ENCODE results near the gene PGAM2. TPM values are rescaled to one million over a fixed set of nuclear protein-coding genes. Genes with fewer than 3 reads are reported as not detected.
A peak's percentile ranks its signal among the peaks of the same experiment; 100 is the strongest.

The PGAM2 gene
- total RNA-seq, 1 donor from 2014 or later: 1,123 TPM

- DNase-seq (ENCODE audit: missing footprints): peak; percentile 65
- intact Hi-C loops (cut with DNase I): no loop called here
- ATAC-seq: peak; percentile 32
Observed at GRCh38 chr7:44104860-44105771, 39.7 kb upstream of the PGAM2 start.

DNA sequence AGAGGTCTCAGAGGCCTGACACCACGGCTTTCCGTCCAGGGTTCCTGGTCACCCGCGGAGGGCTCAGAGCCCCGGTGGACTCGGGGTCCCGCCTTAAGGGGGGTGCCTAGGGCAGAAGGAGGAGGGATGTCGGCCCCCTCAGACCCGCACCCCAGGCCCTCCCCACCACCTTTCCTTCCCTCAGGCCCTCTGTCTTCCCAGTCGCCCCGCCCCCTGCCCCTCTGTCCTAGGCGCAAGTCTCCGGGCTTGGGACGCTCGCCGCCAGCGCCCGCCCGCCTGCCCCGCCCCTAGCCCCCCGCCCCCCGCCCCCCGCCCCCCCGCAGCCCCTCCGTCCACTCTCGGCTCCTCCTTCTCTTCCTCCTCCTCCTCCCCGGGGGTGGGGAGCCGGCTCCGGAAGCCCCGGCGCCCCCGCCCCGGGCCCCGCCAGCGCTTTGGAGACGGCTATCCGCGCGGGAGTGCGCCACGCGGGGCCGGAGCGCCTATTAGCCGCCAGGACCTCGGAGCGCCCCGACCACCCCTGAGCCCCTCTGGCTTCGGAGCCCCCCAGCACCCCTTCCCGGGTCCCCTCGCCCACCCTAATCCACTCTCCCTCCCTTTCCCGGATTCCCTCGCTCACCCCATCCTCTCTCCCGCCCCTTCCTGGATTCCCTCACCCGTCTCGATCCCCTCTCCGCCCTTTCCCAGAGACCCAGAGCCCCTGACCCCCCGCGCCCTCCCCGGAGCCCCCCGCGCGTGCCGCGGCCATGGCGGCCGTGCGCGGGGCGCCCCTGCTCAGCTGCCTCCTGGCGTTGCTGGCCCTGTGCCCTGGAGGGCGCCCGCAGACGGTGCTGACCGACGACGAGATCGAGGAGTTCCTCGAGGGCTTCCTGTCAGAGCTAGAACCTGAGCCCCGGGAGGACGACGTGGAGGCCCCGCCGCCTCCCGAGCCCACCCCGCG is 38.8 kb upstream of the PGAM2 start, which contains the start of gene AEBP1:
Gene AEBP1, plus strand, starts transcription at position 423 of the 937 bp plus-strand sequence. Its CDS starts 321 bp downstream, at position 744.
- ATAC-seq: peak; percentile 26

DNA sequence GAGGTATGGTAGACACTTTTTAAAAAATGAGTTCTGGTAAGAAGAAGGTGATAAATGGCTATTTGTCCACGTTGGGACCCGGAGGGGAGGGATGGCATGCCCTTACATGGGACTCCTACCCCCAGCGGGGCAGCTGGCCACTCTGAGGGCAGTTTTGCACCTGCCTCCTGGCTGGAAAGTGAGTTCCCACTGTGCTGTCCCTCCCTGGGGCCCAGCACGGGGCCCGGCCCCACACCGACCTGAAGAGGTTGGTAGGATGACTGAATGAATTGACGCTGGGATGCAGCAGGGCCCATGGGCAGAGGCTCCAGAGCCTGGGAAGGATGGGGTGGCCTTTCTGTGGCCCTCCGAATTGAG is 38.2 kb upstream of the PGAM2 start:
- ATAC-seq (no peak), DNase-seq (ENCODE audit: missing footprints) (peak; percentile 14)
- intact Hi-C loops (cut with DNase I): no loop called here

More for the DNA sequence above, 38.8 kb upstream of the PGAM2 start, which contains the start of gene AEBP1:
- intact Hi-C loops (cut with DNase I): no loop called here
- peak; percentile 68 for DNase-seq (ENCODE audit: missing footprints)

DNA sequence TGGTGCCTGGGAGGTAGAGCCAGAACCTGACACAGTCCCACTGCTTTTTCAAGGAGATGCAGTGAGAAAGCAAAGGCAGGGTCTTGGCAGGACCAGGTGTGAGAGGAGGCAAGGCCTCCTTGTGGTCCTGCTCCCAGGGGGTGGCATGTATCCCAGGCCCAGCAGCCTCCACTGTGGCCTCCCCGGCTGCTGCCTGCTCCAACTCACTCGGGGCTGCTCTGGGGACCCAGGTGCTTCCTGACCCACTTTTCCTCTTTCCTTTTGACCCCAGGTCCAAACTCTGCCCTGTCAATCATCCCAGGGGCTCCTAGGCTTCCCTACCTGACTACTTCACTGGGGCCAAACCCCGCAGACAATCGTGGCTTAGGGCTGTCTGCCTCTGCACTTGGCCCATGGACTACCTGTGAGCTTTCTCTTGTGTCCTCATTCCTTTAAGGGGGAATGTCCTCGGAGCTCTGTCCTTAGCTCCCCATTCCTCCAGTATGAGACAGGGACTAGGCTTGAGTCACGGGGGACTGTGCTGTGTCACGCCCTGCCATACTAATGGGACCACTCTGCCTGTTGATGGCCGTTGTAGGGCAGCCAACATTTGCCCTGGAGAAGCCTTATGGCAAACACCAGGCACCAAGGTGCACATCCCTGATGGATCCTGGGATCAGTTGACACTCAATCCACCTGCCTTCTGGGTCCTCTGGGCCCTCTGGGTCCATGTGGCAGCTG is 37.6 kb upstream of the PGAM2 start:
- DNase-seq (ENCODE audit: missing footprints): peak; percentile 37
- no peak for ATAC-seq
- intact Hi-C loops (cut with DNase I): no loop called here

GRCh38 chr7:44101966-44102845 is 36.8 kb upstream of the PGAM2 start:
- DNase-seq (ENCODE audit: missing footprints) (peak; percentile 67), ATAC-seq (no peak)
- intact Hi-C loops (cut with DNase I): no loop called here

DNA sequence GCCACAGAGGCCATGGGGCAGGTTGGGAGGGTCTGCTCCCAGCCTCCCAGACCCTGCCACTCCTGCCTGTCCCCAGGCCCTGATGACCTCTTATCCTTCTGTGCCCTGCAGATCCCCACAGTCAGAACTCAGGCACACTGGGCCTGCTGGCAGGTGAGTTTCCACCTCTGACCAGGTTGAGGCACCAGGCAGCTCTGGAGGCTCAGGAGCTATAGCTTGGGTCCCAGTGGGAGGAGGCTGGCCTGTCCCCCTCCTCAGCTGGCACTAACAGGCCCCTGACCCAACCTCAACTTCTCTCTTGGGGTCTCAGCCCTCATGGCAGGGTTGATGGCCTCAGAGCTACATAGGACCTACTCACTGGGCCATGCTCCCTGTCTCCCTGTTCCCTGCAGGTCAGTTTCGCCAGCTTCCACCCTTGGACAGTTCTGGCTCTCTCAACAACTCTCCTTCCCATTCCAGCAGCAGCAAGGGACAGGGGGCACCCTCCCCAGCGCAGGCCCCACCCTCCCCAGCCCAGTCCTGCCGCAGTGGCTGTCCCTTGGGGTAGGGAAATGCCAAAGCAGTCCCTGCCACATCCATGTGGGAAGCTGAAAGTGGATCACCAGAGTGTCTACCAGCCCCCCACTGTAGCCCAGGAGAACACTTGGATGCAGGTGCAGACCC is 36.1 kb upstream of the PGAM2 start:
- intact Hi-C loops (cut with DNase I): no loop called here
- DNase-seq (ENCODE audit: missing footprints) (peak; percentile 9), ATAC-seq (no peak)

DNA sequence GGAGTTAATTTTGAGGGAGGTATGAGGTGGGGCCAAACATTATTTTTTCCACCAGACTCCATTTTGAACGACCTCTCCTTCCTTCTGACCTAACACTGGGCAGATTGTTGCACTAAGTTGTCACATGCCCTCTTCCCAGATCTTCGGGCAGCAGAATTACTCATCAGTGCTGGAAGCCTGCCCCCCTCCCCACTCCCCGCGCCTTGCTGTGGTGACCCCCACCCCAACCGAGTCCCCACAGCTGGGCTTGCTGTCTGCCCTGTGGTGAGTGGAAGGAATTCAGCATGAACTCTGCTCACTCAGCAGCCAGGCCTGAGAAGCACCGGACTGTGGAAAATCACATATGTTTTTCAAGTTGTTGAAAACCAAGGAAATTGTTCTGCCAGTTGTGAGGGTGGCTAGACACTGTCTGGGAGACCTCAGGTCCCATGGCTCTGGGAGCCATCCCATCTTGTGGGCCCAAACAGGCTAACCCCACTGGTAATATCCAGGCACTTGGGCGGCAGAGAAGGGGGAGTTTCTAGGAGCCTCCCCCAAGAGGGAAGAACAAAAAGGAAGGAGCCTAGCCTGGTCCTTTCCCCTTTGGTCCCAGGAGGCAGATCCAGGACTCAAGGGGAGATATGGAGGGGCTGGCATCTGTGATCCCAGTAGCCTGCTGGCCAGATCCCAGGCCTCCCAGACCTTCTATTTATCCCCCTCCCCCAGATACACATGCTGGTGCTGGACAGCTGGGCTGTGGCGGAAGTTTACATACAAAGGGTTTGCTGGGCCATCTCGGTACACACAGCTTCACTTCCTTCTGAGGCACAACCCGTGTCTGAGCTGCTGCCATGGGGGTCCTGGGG is 35.3 kb upstream of the PGAM2 start:
- no peak for ATAC-seq
- intact Hi-C loops (cut with DNase I): no loop called here
- DNase-seq (ENCODE audit: missing footprints): peak; percentile 61

DNA sequence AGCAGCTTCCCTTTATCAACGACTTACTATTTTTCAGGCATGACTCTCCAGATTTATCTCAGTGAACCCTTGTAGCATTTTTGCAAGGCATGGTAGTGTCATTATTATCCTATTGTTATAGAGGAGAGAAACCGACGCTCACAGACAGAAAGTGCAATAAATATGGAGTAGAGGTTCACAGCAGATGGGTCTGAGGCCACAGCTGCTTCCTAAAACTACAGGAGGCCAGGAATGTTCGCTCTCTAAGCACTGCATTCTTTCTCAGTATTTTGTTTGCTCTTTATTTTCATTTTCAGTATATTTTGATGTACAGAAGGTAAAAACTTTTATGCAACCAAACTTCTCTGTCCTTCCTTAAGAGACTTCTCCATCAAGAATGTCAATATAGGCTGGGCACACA is 34.3 kb upstream of the PGAM2 start:
- ATAC-seq: no peak
- DNase-seq (ENCODE audit: missing footprints): no peak
- intact Hi-C loops (cut with DNase I): no loop called here

DNA sequence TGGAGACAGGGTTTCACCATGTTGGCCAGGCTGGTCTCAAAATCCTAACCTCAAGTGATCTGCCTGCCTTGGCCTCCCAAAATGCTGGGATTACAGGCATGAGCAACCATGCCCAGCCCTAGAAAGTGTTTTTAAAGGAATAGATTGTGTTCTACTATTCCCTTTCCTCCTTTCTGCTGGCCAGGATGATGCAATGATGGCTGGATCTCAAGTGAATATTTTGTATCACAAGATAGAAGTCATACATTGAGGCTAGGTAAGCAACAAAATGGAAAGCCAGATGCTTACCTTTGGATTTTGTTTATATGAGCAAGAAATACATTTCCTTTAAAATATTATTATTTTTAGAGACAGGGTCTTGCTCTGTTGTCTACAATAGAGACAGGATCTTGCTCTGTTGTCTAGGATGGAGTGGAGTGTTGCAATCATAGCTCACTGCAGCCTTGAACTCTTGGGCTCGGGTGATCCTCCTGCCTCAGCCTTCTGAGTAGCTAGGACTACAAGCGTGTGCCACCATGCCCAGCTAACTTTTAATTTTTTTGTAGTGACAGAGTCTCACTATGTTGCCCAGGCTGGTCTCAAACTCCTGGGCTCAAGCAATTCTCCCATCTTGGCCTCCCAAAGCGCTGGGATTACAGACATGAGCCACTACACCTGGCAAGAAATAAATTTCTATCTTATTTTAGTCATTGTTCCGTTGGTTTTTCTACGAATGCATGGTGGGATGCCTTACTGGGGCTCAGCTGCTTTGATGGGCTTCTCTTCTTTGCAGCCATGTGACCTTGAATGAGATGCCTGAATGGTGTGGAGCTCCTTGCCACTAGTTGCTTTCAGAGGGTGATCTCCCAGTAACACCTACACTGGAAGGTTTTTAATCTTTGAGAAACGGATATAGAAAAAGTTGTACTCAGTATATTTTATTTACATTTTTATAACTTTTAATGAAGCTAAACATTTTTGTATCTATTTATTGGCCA is 33.0 kb upstream of the PGAM2 start:
- ATAC-seq (no peak), DNase-seq (ENCODE audit: missing footprints) (peak; percentile 4)
- intact Hi-C loops (cut with DNase I): no loop called here

DNA sequence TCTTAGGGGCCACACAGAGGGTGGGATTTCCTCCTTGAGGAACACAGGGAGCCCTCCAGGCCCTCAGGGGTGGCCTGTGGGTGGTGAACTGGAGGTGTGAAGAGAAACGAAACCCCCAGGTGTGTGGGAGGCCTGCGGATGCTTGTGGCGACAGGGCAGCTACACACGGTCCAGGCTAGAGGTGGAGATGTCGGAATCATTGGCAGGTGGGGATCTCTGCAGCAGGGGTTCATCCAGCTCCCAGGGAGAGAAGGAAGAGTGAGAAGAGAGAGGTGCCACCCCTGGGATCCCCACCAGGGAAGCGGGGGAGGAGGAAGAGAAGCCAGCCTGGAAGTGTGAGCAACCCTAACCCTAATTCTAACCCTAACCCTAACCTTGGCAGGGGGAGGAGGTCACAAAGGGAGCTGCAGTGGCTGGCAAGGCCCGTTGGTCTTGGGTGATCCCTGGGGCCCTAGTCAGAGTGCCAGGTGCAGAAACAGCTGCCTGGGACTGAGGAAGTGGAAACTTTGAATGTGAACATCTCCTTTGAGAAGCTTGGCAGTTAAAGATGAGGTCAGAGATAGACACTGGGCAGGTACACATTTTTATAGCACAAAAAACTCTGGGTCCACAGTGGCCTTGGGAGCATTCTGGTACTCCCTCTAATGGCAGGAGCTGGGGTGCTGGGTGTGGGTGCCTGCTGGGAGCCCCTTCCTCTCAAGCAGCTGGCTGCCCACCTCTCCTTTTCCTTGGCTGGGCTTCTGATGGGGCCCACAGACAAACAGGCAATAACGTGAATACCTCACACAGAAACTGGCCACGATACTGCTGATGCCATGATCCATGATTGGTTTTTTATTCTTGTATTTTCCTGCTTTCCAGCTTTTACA is 31.9 kb upstream of the PGAM2 start:
- intact Hi-C loops (cut with DNase I): no loop called here
- peak; percentile 41 for DNase-seq (ENCODE audit: missing footprints)

GRCh38 chr7:44096326-44096881 is 31.0 kb upstream of the PGAM2 start:
- intact Hi-C loops (cut with DNase I): no loop called here
- DNase-seq (ENCODE audit: missing footprints) (peak; percentile 39), ATAC-seq (no peak)

More for the DNA sequence above, 31.9 kb upstream of the PGAM2 start:
- ATAC-seq: no peak

GRCh38 chr7:44095781-44096180 is 30.4 kb upstream of the PGAM2 start:
- ATAC-seq: no peak

DNA sequence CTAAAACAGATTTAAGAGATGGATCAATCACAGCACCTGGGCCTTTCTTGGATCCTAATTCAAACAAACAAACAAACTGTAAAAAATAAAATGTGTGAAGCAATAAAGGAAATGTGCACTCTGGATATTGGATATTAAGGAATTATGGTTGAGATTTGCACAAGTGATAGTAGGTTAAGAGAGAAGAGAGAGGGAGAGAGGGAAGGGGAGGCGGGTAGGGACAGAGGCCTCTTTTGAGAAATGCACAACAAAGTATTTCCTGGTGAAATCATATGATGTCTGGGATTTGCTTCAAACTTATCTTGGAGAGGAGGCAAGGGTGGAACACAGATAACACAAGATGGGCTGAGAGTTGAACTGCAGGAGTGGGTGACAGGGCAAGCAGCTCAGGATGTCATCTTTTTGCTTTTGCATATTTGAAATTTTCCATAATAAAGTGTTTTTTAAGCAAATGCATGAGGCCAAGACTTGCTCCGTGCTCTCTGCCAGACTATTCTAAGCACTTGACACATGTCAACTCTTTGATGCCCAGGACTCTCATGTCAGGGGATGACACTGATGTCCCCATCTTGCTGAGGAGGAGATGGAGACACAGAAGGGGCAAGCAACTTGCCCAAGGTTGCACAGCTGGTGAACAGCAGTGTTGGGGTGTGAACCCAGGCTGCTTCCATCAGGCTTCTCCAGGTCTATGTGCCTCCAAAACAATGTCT is 29.7 kb upstream of the PGAM2 start:
- ATAC-seq (no peak), DNase-seq (ENCODE audit: missing footprints) (peak; percentile 35)
- intact Hi-C loops (cut with DNase I): no loop called here

More at GRCh38 chr7:44095781-44096180, 30.4 kb upstream of the PGAM2 start:
- intact Hi-C loops (cut with DNase I): no loop called here
- peak; percentile 20 for DNase-seq (ENCODE audit: missing footprints)

- ATAC-seq (no peak), DNase-seq (ENCODE audit: missing footprints) (no peak)
- intact Hi-C loops (cut with DNase I): no loop called here
Observed at GRCh38 chr7:44094365-44094764, 29.0 kb upstream of the PGAM2 start.

Measured in Right ventricle myocardium inferior (tissue), 1 donor.